GM18870 (cell line): Measurements from ENCODE around the gene FUT8.
"Not testable (repeated sequence)": the region's sequence is repeated elsewhere in the genome, so short reads cannot be mapped to it uniquely, and the experiment has no call there.

Source experiments
- ATAC-seq: cut with Tn5 transposase; IDR thresholded peaks from one replicate; pipeline ENCODE4 v1.9.1; 2021; ENCODE audit warnings: moderate library complexity; ENCODE audit not compliant: unreplicated experiment

FUT8 gene

DNA sequence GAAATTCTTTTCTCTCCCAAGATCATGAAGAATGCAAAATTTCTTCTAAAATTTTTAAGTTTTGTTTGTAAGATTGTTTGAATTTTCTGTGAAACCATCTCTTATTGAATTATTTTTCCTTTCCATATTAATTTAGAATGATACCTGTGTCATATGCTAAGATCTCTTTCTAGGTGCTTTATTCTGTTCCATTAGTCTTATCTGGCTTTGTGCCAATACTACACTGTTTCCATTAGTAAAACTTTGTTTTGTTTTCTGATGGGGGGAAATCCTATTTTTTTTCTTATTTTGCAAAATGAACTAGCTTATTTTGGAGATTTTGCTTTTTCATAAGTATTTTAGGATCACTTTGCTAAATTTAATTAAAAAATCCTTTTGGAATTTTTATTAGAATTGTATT, 193.9 kb downstream of the FUT8 start:
- ATAC-seq: no peak

DNA sequence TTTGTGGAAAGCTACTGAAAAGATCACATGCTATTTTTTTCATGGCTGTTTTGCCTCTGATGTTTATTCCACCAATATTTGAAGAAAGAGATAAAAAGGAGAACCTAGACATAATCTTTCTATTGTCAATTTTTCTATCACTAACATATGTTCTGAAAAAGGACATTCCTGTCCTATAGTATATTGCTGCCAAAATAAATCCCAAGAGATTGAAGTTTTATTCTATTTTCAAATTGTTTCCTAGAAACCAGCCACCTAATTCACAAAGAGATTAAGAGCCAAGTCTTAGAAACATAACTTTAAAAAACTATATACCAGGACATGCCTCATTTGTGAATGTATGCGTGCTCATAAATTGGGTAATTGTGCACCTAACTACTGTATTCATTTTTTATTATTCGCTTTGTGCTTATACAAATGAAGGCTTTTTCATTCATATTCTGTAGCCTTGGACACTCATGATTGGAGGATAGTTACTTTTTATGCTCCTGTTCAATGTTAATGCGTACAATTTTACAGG, 200.7 kb downstream of the FUT8 start:
- ATAC-seq: no peak

DNA sequence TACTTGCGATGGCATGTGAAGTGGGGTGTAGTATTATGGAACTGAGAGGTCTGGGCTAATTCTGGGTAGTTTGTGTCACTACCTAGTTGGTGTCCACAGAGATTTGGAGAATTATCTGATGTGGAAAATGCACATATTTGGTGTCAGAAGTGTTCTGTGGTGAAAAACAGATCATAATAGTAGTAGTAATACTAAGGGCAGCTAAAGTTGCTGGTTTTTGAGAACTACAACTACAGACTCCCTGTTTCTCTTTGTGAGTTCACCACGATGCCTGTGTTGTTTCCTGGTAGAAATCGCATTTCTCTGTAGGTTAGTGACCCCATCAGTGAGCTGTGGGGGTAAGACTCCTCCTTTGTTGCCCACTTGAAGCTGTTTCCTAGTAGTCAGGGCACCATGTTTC, 206.5 kb downstream of the FUT8 start:
- no peak for ATAC-seq

DNA sequence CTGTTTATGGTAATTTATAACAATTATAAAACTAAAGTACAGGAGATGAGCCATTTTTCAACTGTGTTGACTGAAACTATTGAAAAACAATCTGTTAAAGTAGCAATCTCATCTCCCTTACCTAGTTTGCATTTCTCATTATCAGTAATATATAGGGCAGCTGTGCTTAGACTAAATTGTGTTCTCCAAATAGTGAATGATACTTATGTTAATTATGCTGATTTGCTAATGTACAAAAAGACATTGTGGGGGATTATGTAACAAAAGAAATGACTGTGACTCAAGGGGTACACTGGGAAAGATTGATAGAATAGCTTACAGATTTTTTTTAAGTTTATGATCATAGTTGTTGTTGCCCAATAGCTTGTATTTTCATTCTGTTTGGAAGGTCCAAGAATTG, 207.7 kb downstream of the FUT8 start:
- ATAC-seq: no peak

DNA sequence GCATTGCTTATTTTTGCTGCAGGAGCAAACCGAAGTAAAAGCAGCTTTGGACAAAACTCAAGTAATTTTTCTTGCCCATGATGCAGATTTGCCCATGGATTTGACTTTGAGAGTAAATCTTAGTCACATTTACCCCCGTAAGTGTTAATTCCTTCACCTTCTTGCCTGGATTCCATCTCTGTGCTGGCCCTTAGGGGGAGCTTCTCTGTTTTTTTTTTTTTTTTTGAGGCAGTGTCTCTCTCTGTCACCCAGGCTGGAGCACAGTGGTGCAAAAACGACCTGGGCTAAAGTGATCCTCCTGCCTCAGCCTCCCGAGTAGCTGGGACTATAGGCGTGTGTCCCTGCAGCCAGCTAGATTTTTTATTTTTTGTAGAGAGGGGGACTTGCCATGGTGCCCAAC, 210.2 kb downstream of the FUT8 start:
- ATAC-seq: no peak

DNA sequence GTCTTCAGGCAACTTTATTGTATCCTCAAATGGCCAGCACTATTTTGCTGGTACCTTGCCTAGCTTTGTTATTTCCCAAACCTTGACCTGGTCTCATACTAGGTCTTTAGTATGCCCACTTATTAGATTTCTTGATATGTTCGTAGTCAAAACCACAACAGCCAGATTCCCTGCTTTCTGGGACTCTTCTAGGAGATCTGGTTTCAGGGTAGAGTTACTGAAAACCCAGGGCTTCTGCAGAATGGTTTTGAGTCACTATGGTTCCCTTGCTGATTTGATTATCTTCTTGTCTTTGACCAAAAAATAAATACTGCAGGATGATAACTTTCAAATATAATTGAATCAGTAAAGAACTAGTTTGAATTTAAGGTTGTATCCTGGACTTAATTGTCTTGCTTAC, 211.2 kb downstream of the FUT8 start:
- no peak for ATAC-seq

DNA sequence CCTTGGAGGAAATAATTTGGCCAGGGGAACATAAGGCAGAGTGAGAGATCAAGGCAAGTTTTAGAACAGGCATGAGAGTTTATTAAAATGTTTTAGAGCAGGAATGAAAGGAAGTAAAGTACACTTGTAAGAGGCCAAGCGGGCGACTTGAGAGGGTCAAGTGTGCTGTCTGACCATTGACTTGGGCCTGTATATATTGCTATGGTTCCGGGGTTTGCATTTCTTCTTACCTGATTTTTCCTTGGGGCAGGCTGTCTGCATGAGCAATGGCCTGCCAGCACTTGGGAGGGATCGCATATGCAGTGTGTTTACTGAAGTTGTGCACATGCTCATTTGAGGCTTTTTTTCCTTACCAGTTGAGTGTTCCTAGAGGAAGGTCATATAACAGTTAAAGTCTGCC, 214.8 kb downstream of the FUT8 start:
- no peak for ATAC-seq

DNA sequence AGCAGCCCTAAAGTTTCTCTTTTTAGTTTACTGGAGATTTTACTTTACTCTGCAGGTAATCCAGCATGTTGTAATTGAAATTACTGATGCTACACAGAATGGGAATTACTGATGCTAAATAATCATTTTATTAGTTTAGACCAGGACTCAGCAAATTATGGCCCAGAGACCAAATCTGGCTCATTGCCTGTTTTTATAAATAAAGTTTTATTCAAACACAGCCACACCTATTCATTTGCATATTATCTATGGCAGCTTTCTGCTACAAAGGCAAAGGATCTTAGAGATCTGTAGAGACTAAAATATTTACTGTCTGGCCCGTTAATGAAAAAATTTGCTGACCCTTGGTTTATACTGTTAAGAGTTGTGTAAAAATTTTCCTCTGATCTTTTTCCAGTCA, 216.1 kb downstream of the FUT8 start:
- ATAC-seq: no peak

DNA sequence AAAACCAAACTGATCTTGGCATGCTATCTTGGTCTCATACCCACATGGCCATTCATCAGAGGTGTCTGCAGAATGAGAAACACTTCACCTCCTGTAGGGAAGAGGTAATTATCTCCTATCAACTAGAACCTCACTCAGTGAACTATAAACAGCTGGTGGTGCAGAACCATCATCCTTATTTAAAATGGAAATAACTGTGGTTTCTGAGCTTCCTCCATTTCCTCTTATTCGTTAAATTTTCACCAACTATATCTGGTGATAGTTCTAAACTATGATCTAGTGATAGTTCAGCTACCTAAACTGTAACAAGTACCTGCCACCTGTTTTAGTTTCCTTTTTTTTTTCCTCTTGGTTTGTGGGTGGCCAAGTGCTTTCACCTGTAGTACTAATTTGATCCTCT, 218.5 kb downstream of the FUT8 start:
- ATAC-seq: peak; percentile 47

DNA sequence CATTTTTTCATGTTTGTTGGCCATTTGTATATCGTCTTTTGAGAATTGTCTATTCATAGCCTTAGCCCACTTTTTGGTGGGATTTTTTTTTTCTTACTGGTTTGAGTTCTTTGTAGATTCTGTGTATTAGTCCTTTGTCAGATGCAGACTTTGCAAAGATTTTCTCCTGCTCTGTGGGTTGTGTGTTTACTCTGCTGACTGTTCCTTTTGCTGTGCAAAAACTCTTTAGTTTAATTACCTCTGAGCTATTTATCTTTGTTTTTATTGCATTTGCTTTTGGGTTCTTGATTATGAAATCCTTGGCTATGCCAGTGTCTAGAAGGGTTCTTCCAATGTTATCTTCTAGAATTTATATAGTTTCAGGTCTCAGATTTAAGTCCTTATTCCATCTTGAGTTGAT, 220.0 kb downstream of the FUT8 start:
- no peak for ATAC-seq

DNA sequence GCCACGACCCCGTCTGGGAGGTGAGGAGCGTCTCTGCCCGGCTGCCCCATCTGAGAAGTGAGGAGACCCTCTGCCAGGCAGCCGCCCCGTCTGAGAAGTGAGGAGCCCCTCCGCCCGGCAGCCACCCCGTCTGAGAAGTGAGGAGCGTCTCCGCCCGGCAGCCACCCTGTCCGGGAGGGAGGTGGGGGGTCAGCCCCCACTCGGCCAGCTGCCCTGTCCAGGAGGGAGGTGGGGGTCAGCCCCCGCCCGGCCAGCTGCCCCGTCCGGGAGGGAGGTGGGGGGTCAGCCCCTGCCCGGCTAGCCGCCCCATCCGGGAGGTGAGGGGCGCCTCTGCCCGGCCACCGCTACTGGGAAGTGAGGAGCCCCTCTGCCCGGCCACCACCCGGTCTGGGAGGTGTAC, 221.1 kb downstream of the FUT8 start:
- ATAC-seq: not testable (repeated sequence)

DNA sequence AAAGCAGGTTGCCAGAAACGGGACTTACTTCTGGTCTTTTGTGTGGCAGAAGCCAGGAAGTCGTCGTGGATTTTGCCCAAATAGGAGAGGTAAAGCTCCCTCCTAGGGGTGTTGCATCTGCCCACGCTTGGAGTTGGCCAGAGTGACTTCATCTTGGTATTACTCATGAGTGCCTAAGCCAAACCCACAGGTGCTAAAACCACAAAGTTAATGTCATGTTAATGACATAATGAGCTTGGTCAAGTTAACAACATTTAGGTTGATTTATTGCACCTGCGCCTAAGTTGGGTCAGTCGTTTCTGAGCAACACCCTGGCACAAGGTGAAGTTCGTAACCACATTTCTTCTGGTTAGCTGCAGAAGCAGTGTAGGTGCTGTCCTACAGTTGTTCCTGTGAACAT, 225.2 kb downstream of the FUT8 start:
- peak; percentile 97 for ATAC-seq

DNA sequence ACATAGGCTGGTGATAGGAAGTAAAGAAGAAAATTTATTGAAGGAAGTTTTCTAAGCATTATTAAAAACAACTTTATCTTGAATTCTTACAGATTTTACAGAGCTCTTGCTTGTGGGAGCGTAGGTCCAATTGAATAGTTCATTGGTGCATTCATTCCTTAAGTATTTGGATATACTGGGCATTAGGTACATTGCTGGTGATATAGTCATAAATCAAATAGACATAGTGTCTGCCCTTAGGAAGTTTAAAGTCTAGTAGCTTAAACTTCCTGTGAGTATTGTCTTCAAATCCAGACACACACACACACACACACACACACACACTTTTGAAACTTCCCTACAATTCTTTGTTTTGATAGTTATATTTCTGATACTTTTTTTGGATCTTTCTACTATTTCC, 226.7 kb downstream of the FUT8 start:
- ATAC-seq: no peak

DNA sequence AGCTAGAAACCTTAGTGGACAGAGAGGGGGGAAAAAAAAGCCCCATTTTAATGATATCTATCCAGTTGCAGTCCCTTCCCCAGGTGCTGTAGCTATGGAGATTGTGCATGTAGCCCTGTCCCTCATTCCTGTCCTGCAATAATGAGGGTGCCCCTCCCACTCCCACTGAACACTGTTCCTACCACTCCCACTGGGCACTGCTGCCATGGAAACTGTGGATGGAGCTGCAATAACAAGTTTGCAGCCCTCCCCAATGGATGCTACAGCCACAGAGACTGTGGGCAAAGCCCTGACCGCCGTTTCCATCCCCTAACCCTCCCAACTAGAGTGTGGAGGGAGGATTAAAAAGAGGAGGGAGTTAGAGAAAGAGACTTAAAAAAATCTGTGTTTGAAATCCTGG, 238.3 kb downstream of the FUT8 start:
- ATAC-seq: no peak

DNA sequence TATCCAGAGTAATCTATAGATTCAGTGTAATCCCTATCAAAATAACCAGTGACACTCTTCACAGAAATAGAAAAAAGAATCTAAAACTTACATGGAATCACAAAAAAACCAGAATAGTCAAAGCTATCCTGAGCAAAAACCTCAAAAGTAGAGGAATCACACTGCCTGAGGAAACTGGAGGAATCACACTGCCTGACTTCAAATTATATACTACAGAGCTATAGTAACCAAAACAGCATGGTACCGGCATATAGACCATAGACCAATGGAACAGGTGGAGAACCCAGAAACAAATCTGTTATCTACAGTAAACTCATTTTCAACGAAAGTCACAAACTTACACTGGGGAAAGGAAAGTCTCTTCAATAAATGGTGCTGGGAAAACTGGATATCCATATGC, 244.0 kb downstream of the FUT8 start:
- no peak for ATAC-seq

DNA sequence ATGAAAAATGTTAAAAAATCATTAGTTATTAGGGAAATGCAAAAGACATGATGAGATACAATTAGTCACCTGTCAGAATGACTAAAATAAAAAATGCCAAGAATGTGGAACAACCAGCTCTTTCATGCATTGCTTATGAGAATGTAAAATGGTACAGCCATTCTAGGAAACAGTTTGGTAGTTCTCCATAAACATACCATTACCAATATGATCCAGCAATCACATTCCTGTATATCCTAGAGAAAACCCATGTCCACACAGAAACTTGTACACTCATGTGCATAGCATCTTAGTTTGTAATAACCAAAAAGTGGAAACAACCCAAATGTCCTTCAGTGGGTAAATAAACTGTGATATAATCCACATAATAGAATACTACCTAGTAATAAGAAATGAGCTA, 245.7 kb downstream of the FUT8 start:
- ATAC-seq: no peak

DNA sequence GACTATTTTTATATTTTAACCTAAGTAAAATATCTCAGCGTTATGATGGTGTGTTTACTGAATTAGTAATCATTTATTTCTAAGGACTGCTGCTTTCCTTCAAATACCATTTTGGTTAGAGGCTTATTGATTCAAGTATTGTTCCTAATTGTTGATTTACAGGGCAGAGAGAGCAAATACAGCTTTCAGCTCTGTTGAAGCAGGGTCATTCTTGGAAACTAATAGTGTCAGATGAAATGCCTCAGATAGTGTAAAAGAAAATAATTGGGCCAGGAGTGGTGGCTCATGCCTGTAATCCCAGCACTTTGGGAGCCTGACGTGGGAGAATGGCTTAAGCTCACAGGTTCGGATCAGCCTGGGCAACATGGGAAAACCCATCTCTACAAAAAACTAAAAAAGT, 249.3 kb downstream of the FUT8 start:
- no peak for ATAC-seq

DNA sequence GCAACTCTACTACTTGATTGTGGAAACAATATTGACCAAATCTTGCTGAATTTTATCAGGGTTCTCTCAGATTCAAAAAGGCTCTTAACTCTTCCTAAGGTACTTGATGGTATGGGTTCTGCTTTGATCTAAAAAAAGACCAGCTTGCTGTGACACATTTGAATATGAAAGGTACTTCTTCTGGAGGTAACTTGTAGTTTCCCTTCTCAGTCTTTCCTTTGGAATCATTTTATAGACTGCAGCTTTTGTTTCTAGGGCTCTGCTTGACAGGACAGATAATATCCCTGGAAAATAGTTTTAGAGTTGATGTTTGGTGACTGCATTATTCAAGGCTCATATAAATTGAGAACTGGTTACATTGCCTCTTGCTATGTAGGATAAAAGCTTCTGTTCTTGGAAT, 251.9 kb downstream of the FUT8 start:
- no peak for ATAC-seq

DNA sequence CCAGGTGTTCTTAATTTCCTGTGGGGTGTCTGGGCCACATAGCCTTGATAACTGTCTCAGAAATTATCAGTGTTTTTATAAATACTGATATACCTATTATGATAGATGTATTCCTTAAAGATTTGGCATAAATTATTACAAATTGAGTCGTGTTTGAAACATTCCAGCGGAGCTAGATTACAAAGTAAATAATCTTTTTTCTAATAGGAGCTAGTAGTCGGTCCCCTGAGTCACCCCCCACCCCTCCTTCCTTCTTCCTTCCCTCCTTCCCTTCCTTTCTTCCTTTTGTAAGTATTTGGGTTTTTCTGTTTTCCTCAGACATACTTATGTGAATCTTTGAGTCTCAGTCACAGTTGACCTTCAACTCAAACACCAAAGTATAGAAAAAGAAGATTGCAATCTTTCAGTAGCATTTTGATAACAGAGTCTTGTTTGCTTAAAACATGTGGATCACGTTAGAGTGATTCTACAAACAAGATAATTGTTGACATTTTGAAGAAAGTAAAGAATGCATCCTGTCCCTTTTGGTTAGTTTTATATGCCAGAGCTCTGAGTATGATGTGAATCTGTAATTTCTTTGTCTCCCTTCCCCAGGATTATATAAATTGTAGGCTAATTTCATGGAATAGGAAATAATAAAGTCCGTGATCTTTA, 264.0 kb downstream of the FUT8 start:
- no peak for ATAC-seq

DNA sequence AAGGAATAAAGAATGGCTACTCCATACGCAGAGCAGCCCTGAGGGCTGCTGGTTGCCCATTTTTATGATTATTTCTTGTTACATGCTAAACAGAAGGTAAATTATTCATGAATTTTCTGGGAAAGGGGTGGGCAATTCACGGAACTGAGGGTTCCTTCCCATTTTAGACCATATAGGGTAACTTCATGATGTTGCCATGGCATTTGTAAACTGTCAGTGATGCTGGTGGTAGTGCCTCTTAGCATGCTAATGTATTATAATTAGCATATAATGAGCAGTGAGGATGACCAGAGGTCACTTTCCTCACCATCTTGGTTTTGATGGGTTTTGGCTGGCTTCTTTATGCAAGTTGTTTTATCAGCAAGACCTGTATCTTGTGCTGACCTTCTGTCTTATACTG, 273.0 kb downstream of the FUT8 start:
- ATAC-seq: no peak

DNA sequence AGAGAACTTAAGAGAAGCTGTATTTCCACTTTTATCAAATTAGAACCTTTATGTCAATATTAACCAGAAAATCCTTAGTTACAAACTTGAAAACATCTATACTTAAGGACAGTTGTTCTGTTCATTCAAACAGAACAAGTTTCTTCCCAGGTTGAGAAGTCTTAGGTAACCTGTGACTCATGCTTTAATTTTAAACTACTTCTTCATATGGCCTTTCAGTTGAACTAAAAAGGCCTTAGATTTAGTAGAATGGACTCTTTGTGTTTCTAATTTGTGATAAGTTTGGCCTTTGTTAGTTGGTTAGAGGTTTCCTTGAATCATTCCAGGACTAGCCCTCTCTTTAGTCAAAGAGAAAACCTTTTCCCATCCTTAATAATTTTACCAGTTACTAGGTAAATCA, 274.2 kb downstream of the FUT8 start:
- ATAC-seq: no peak

DNA sequence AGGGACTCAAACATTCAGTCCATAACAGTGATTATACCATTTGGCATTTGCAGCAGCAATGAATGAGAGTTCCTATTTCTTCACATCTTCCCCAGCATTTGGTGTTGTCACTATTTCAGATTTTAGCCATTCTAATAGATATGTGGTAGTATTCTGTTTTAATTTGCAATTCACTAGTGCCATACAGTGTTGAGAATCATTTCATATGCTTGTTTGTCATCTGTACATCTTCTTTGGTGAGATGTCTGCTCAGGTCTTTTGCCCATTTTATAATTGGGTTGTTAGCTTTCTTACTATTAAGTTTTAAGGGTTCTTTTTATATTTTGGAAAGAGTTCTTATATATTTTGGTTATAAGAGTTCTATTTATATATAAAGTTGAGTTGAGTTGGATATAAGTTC, 276.5 kb downstream of the FUT8 start:
- no peak for ATAC-seq

DNA sequence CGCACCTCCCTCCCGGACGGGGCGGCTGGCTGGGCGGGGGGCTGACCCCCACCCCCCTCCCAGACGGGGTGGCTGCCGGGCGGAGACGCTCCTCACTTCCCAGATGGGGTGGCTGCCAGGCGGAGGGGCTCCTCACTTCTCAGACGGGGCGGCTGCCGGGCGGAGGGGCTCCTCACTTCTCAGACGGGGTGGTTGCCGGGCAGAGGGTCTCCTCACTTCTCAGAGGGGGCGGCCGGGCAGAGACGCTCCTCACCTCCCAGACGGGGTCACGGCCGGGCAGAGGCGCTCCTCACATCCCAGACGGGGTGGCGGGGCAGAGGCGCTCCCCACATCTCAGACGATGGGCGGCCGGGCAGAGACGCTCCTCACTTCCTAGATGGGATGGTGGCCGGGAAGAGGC, 280.0 kb downstream of the FUT8 start:
- ATAC-seq: not testable (repeated sequence)
